Stomach smooth muscle (tissue), 2 donors: ENCODE measurements around the gene GCNT2.
A peak's percentile ranks its signal among the peaks of the same experiment; 100 is the strongest.
"Not testable (repeated sequence)": the region's sequence is repeated elsewhere in the genome, so short reads cannot be mapped to it uniquely, and the experiment has no call there.

Experiments
- H3K27ac ChIP-seq: one replicate; pipeline ENCODE4 v1.7.0; 2013; ENCODE audit warnings: mild to moderate bottlenecking, low read length, inconsistent platforms
- H3K27me3 ChIP-seq, 2 donors: one replicate each; pipeline ENCODE4 v1.7.0; 2013; ENCODE audit warnings: low read length in 2 of 2; ENCODE audit not compliant: insufficient read depth in 2 of 2, control insufficient read depth in 1 of 2
- H3K36me3 ChIP-seq, 2 donors: one replicate each; pipeline ENCODE4 v1.7.0; 2013; ENCODE audit warnings: low read length in 2 of 2; ENCODE audit not compliant: control insufficient read depth in 2 of 2, insufficient read depth in 2 of 2
- H3K4me1 ChIP-seq: one replicate; pipeline ENCODE4 v1.7.0; 2013; ENCODE audit warnings: low read length; ENCODE audit not compliant: control insufficient read depth, insufficient read depth
- H3K4me3 ChIP-seq, 2 donors: one replicate each; pipeline ENCODE4 v1.7.0; 2013; ENCODE audit warnings: low read length in 2 of 2
- H3K9ac ChIP-seq, 2 donors: one replicate each; pipeline ENCODE4 v1.7.0; 2013; ENCODE audit warnings: low read length in 2 of 2, mild to moderate bottlenecking in 1 of 2
- H3K9me3 ChIP-seq, 2 donors: one replicate each; pipeline ENCODE4 v1.7.0; 2013; ENCODE audit warnings: low read length in 2 of 2; ENCODE audit not compliant: control insufficient read depth in 2 of 2
- donor health status: healthy.
- donor health status: Pancreatic carcinoma.

GCNT2 gene

DNA sequence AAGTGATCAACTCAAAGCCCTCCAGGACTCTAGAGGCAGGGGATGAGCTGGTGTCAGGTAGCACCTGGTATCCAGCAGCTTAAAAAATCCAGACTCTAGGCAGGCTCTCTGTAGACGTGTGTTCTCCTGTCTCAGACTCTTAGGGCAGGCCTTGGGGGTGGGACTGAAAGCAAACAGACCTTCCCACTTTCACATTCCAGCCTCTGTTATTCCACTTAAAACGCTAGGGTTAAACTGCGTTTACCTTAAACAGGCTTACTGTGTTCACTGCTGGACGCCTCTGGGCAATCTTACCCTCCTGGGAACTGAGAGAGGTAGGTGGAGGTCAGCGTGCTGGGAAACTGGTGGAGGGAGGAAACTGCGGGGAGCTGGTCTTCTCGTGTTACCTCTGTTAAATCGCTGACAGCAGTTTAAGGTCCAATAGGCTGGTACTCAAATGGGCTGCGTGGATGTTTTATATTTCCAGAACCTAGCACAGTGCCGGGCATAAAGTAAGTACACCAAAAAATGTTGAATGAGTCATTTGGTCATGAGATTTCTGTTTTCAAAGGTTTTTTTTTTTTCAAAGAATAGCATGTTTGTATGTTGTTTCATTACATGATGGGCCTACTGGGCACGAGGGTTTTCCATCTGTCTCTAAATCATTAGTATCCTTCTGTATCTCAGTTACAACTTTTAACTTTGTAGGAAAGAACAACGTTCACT is at the start of gene GCNT2:
Gene GCNT2, plus strand, starts transcription at position 248 of the 705 bp plus-strand sequence. CDS start 7,561 bp downstream, outside the sequence.
- peaks cover 16% of the 10 kb centered on the region for H3K4me1 ChIP-seq
- H3K27me3 ChIP-seq = no peaks in the 10 kb centered on the region
- peak within 1 kb of the TSS; percentile 69 to 70 for H3K4me3 ChIP-seq
- no peaks in the 10 kb centered on the region for H3K9me3 ChIP-seq
- H3K27ac ChIP-seq = peak within 1 kb of the TSS; percentile 69
- peak within 1 kb of the TSS; percentile 58 to 71 for H3K9ac ChIP-seq
- no peaks in the 10 kb centered on the region for H3K36me3 ChIP-seq

DNA sequence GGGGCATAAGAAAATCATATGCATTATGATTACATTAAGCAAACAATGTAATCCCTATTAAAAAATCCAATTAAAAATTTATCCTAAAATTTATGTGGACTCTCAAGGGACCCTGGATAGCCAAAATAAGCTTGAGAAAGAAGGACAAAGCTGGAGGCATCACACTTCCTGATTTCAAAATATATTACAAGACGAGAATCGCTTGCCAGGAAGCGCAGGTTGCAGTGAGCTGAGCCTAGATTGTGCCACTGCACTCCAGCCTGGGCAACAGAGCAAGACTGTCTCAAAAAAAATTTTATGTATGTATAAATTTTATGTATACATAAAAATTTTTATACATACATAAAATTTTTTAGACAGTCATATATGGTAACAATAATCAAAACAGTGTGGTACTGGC is 48.5 kb upstream of the GCNT2 start:
- Histone ChIP-seq H3K27me3 (peaks cover 0 to 3% of the 10 kb centered on the region in 2 donors), H3K9me3 (no peaks in the 10 kb centered on the region), H3K4me1 (no peaks in the 10 kb centered on the region), H3K36me3 (no peaks in the 10 kb centered on the region), H3K4me3 (no peak overlapping the region), H3K27ac (no peak overlapping the region), H3K9ac (no peak overlapping the region)

- H3K27me3 ChIP-seq = no peaks in the 10 kb centered on the region
- H3K9me3 ChIP-seq = no peaks in the 10 kb centered on the region
- H3K27ac ChIP-seq = no peak overlapping the region
- no peaks in the 10 kb centered on the region for H3K36me3 ChIP-seq
- no peak overlapping the region for H3K4me3 ChIP-seq
- H3K4me1 ChIP-seq = no peaks in the 10 kb centered on the region
- H3K9ac ChIP-seq = no peak overlapping the region
These were observed 42.7 kb upstream of the GCNT2 start for GRCh38 chr6:10478187-10479040.

DNA sequence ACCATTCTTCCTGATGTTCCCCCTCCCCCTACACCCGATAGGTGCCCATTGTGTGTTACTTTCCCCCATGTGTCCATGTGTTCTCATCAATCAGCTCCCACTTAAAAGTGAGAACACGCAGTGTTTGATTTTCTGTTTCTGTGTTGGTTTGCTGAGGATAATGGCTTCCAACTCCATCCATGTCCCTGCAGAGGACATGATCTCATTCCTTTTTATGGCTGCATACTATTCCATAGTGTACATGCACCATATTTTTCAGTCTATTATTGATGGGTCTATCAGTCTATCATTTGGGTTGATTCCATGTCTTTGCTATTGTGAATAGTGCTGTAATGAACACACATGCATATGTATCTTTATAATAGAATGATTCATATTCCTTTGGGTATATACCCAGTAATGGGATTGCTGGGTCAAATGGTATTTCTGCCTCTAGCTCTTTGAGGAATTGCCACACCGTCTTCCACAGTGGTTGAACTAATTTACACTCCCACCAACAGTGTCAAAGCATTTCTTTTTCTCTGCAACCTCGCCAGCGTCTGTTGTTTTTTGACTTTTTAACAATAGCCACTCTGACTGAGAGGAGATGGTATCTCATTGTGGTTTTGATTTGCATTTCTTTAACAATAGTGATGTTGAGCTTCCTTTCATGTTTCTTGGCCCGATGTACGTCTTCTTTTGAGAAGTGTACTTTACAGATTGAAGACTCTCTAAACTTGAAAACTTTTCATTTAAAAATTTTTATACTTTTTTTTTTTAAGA is 41.0 kb upstream of the GCNT2 start:
- no peak overlapping the region for H3K9ac ChIP-seq
- H3K27me3 ChIP-seq = no peaks in the 10 kb centered on the region
- no peak overlapping the region for H3K27ac ChIP-seq
- no peaks in the 10 kb centered on the region for H3K4me1 ChIP-seq
- H3K36me3 ChIP-seq = no peaks in the 10 kb centered on the region
- no peak overlapping the region for H3K4me3 ChIP-seq
- H3K9me3 ChIP-seq = no peaks in the 10 kb centered on the region

GRCh38 chr6:10481101-10481500 is 40.0 kb upstream of the GCNT2 start:
- H3K27ac ChIP-seq = no peak overlapping the region
- H3K36me3 ChIP-seq = no peaks in the 10 kb centered on the region
- no peak overlapping the region for H3K9ac ChIP-seq
- H3K9me3 ChIP-seq = no peaks in the 10 kb centered on the region
- H3K27me3 ChIP-seq = no peaks in the 10 kb centered on the region
- no peaks in the 10 kb centered on the region for H3K4me1 ChIP-seq
- H3K4me3 ChIP-seq = no peak overlapping the region

DNA sequence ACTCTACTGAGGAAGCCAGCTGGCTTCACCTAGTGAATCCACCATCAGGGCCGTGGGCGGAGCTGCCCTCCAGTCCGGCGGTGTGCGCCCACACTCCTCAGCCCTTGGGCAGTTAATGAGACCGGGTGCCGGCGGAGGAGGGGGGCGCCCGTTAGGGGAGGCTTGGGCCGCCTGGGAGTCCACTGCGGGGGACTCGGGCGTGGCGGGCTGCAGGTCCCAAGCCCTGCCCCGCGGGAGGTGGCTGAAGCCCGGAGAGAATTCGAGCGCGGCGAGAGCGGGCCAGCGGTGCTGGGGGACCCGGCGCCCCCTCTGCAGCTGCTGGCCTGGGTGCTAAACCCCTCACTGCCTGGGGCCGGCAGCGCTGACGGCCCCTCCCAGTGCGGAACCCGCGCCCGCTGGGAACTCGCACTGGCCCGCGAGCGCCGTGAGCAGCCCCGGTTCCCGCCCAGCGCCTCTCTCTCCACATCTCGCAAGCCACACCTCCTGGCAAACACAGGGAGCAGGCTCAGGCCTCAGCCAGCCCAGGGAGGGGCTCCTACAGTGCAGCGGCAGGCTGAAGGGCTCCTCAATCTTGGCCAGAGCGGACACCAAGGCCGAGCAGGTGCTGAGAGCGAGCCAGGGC is 38.4 kb upstream of the GCNT2 start:
- Histone ChIP-seq H3K4me1 (no peaks in the 10 kb centered on the region), H3K9ac (no peak overlapping the region), H3K4me3 (no peak overlapping the region)

DNA sequence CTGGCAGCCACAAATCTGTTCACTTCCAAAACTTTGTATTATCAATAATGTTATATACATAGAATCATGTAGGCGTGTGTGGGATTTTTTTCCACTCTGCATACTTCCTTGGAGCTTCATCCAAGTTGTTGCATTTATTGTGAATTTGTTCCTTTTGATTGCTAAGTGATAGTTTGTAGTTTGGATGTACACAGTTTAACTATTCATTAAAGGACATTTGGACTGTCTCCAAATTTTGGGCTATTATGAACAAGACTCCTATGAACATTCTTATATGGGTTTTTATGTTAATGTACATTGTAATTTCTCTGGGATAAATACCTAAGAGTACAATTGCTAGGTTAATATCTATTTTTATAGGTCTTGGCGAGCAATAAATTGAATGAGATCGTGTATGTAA is 36.2 kb upstream of the GCNT2 start:
- Histone ChIP-seq H3K9me3 (no peaks in the 10 kb centered on the region), H3K4me3 (no peak overlapping the region), H3K27me3 (peaks cover 0 to 17% of the 10 kb centered on the region in 2 donors), H3K4me1 (no peaks in the 10 kb centered on the region), H3K36me3 (no peaks in the 10 kb centered on the region), H3K9ac (no peak overlapping the region), H3K27ac (no peak overlapping the region)

More for the DNA sequence above, 38.4 kb upstream of the GCNT2 start:
- H3K9me3 ChIP-seq = no peaks in the 10 kb centered on the region
- H3K36me3 ChIP-seq = no peaks in the 10 kb centered on the region
- H3K27ac ChIP-seq = no peak overlapping the region
- peaks cover 0 to 8% of the 10 kb centered on the region in 2 donors for H3K27me3 ChIP-seq

GRCh38 chr6:10485406-10485805 is 35.7 kb upstream of the GCNT2 start:
- H3K27me3 ChIP-seq = peaks cover 0 to 20% of the 10 kb centered on the region in 2 donors
- no peaks in the 10 kb centered on the region for H3K36me3 ChIP-seq
- H3K4me1 ChIP-seq = no peaks in the 10 kb centered on the region
- H3K4me3 ChIP-seq = no peak overlapping the region
- H3K9ac ChIP-seq = no peak overlapping the region
- no peak overlapping the region for H3K27ac ChIP-seq
- H3K9me3 ChIP-seq = no peaks in the 10 kb centered on the region

DNA sequence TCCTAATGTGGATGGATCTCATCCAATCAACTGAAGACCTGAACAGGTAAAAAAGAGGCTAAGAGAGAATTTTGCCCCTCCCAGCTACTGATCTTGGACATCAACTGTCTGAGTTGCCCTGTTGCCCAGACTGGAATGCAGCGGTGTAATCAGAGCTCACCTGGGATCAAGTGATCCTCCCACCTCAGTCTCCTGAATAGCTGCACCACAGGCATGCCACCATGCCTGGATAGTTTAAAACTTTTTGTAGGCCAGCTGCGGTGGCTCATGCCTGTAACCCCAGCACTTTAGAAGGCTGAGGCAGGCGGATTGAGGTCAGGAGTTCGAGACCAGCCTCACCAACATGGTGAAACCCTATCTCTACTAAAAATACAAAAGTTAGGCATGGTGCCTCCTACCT is 34.9 kb upstream of the GCNT2 start:
- H3K4me1 ChIP-seq = no peaks in the 10 kb centered on the region
- no peak overlapping the region for H3K9ac ChIP-seq
- no peak overlapping the region for H3K4me3 ChIP-seq
- no peak overlapping the region for H3K27ac ChIP-seq
- peaks cover 0 to 22% of the 10 kb centered on the region in 2 donors for H3K27me3 ChIP-seq
- H3K36me3 ChIP-seq = no peaks in the 10 kb centered on the region
- H3K9me3 ChIP-seq = no peaks in the 10 kb centered on the region

- not testable (repeated sequence) for H3K9ac ChIP-seq, H3K36me3 ChIP-seq, H3K4me1 ChIP-seq, H3K27ac ChIP-seq, H3K9me3 ChIP-seq, H3K4me3 ChIP-seq
- H3K27me3 ChIP-seq = peaks cover 0 to 22% of the 10 kb centered on the region in 2 donors
These were observed 34.1 kb upstream of the GCNT2 start for GRCh38 chr6:10486944-10487588.
